Measurements from ENCODE around the gene YIF1A.

DNA sequence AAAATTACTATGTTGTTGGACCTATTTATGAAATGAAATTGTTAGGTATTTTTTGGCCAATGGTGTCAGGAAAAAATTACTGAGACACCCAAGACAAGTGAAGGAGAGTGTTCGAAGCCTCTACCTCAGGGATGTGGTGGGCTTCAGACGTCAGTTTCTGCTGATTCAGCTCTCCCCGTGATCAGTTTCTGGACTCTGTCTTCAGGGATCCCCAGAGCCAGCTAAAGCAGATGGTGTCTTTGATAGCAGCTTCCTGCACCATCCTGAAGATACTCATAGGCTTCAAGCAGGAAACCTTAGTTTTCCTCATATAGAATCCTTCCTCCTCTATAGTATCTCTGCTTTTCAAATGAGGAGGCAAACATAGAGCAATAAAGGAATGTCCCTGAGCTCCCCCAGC lies 20.5 kb upstream of the YIF1A start:
- TF ChIP-seq ZNF274 (IDR thresholded peaks at IDR 0.05; ENCODE audit: low read length): no peak
- TF ChIP-seq ZNF274 (tag by site-specific recombination; IDR thresholded peaks at IDR 0.05; ENCODE audit: borderline replicate concordance): no peak
- no peak for TF ChIP-seq ZBTB11 (tag by site-specific recombination; conservative IDR thresholded peaks at IDR 0.05; ENCODE audit: low read depth)
- TF ChIP-seq CTCF (tag by site-specific recombination; IDR thresholded peaks at IDR 0.05): no peak
- TF ChIP-seq ZNF610 (tag by site-specific recombination; IDR thresholded peaks at IDR 0.05; ENCODE audit: borderline replicate concordance): no peak
- TF ChIP-seq ZSCAN5A (tag by site-specific recombination; IDR thresholded peaks at IDR 0.05): no peak
- no peak for TF ChIP-seq ZNF658 (tag by site-specific recombination; IDR thresholded peaks at IDR 0.05)
- no peak for TF ChIP-seq ZNF558 (tag by site-specific recombination; IDR thresholded peaks at IDR 0.05)
- no peak for TF ChIP-seq GFI1B (tag by site-specific recombination; IDR thresholded peaks at IDR 0.05)
- no peak for TF ChIP-seq REST (tag by site-specific recombination; IDR thresholded peaks at IDR 0.05)

Data from HEK293 (cell line).